SKM-1 treated with dmso at 0.1 percent for 144 hours (cell line): Measurements from ENCODE around the gene C9orf43.
A peak's percentile ranks its signal among the peaks of the same experiment; 100 is the strongest.
"Not testable (repeated sequence)": the region's sequence is repeated elsewhere in the genome, so short reads cannot be mapped to it uniquely, and the experiment has no call there.

Experiments
- DNase-seq: peaks from one replicate; lab custom pipeline; 2025; ENCODE audit not compliant: unreplicated experiment; lab: John Stamatoyannopoulos, UW

The C9orf43 gene

GRCh38 chr9:113410207-113410864, at the start of gene C9orf43, which contains the start of gene POLE3:
Gene C9orf43 (plus strand): TSS chr9:113410747. CDS start chr9:113413494, 2,747 bp downstream.
Gene POLE3 (minus strand): TSS chr9:113410675. CDS start chr9:113410293, 382 bp downstream.
- peak; percentile 83 for DNase-seq

GRCh38 chr9:113361304-113362018, 49.1 kb upstream of the C9orf43 start:
- DNase-seq = no peak

- no peak for DNase-seq
Observed at GRCh38 chr9:113363336-113363735, 47.2 kb upstream of the C9orf43 start.

- DNase-seq = no peak
Observed at GRCh38 chr9:113364951-113365350, 45.6 kb upstream of the C9orf43 start.

GRCh38 chr9:113365652-113366051, 44.9 kb upstream of the C9orf43 start:
- DNase-seq = not testable (repeated sequence)

GRCh38 chr9:113368348-113368981, 42.1 kb upstream of the C9orf43 start:
- no peak for DNase-seq

GRCh38 chr9:113368982-113369854, 41.3 kb upstream of the C9orf43 start:
- no peak for DNase-seq

GRCh38 chr9:113369855-113370140, 40.7 kb upstream of the C9orf43 start:
- DNase-seq = no peak

GRCh38 chr9:113370806-113371325, 39.7 kb upstream of the C9orf43 start:
- no peak for DNase-seq

- no peak for DNase-seq
Observed at GRCh38 chr9:113372059-113372458, 38.5 kb upstream of the C9orf43 start.

GRCh38 chr9:113373256-113373655, 37.3 kb upstream of the C9orf43 start:
- DNase-seq = no peak

GRCh38 chr9:113373676-113374392, 36.7 kb upstream of the C9orf43 start:
- DNase-seq = no peak

GRCh38 chr9:113375057-113376023, 35.2 kb upstream of the C9orf43 start:
- DNase-seq = no peak

- DNase-seq = peak; percentile 33
Observed at GRCh38 chr9:113376634-113377567, 33.6 kb upstream of the C9orf43 start, which contains the start of gene HDHD3. Gene HDHD3 (minus strand): TSS chr9:113376986. CDS start chr9:113374354, 2,632 bp downstream.

- DNase-seq = not testable (repeated sequence)
Observed at GRCh38 chr9:113379094-113379828, 31.3 kb upstream of the C9orf43 start.

- not testable (repeated sequence) for DNase-seq
Observed at GRCh38 chr9:113379829-113380210, 30.7 kb upstream of the C9orf43 start.

- DNase-seq = no peak
Observed at GRCh38 chr9:113380869-113381378, 29.6 kb upstream of the C9orf43 start.
